ENCODE data around the gene RASAL2.

GRCh38 chr1:178072326-178072725 is 21.6 kb upstream of the RASAL2 start:
- TF ChIP-seq CTCF (IDR thresholded peaks at IDR 0.05) (no peak), POLR2AphosphoS5 (IDR thresholded peaks at IDR 0.05) (no peak)
